Small intestine (tissue), 7 donors: ENCODE measurements around the gene AP1M2. TPM values are rescaled to one million over a fixed set of nuclear protein-coding genes. Genes with fewer than 3 reads are reported as not detected.
"Not testable (repeated sequence)": the region's sequence is repeated elsewhere in the genome, so short reads cannot be mapped to it uniquely, and the experiment has no call there.

Experiments used
- DNase-seq, 2 donors: peaks; one replicate each; pipeline versions ENCODE4 v3.0.0 to v3.0.0-alpha.2; 2013
- FAIRE-seq: peaks from 2 replicates; lab custom pipeline; 2012; peaks lifted over from hg19 to GRCh38; lab: Jason Lieb, UNC
- H3K27ac ChIP-seq, 3 donors: one replicate each; pipeline ENCODE4 v1.5.1; 2013; ENCODE audit warnings: low read length in 2 of 3, mild to moderate bottlenecking in 2 of 3, control low read depth in 1 of 3, inconsistent platforms in 1 of 3, low read depth in 1 of 3, moderate library complexity in 1 of 3
- H3K27me3 ChIP-seq, 3 donors: one replicate each; pipeline ENCODE4 v1.6.1; 2013; ENCODE audit warnings: low read length in 3 of 3, inconsistent platforms in 1 of 3; ENCODE audit not compliant: control insufficient read depth in 3 of 3, insufficient read depth in 3 of 3
- H3K36me3 ChIP-seq, 3 donors: one replicate each; pipeline ENCODE4 v1.6.1; 2013; ENCODE audit warnings: low read length in 3 of 3, inconsistent platforms in 1 of 3, low read depth in 1 of 3, mild to moderate bottlenecking in 1 of 3, moderate library complexity in 1 of 3; ENCODE audit not compliant: control insufficient read depth in 3 of 3, insufficient read depth in 2 of 3
- H3K4me1 ChIP-seq, 3 donors: one replicate each; pipeline ENCODE4 v1.6.1; 2013; ENCODE audit warnings: low read length in 2 of 3, inconsistent platforms in 1 of 3, low read depth in 1 of 3, mild to moderate bottlenecking in 1 of 3, moderate library complexity in 1 of 3; ENCODE audit not compliant: control insufficient read depth in 3 of 3, insufficient read depth in 2 of 3
- H3K4me3 ChIP-seq, 3 donors: one replicate each; pipeline ENCODE4 v1.5.1; 2013; ENCODE audit warnings: low read length in 3 of 3, control low read depth in 1 of 3, inconsistent platforms in 1 of 3, low read depth in 1 of 3, mild to moderate bottlenecking in 1 of 3, moderate library complexity in 1 of 3
- H3K9me3 ChIP-seq, 2 donors: one replicate each; pipeline ENCODE4 v1.6.1; 2013; ENCODE audit warnings: low read depth in 1 of 2, low read length in 1 of 2; ENCODE audit not compliant: control insufficient read depth in 2 of 2, insufficient read depth in 1 of 2
- WGBS, 3 donors: extraction: QIAGEN DNeasy Blood & Tissue Kit; methylation state at CpG; one replicate each; pipeline ENCODE4 v1.1.7; 2013; 5-methylcytosine and 5-hydroxymethylcytosine counted together
- polyA plus RNA-seq, 4 donors: library from polyadenylated mRNA; stranded (reverse) in 3 of 4; unstranded in 1 of 4; fragments of 200-250 nt in 3 of 4; fragments of 120-200 nt in 1 of 4; gene quantifications; one replicate each; pipeline versions ENCODE4 v1.2.1 to v1.2.3, GENCODE V29; 2013
- donor health status: healthy with polysubstance abuse.
- donor health status: control.
- donor health status: control.
- donor health status: Bipolar disorder and iron deficiency.
- donor health status: healthy.

Gene AP1M2
- polyA plus RNA-seq, 4 donors = 85.5 to 238 (median 99.7) TPM

DNA sequence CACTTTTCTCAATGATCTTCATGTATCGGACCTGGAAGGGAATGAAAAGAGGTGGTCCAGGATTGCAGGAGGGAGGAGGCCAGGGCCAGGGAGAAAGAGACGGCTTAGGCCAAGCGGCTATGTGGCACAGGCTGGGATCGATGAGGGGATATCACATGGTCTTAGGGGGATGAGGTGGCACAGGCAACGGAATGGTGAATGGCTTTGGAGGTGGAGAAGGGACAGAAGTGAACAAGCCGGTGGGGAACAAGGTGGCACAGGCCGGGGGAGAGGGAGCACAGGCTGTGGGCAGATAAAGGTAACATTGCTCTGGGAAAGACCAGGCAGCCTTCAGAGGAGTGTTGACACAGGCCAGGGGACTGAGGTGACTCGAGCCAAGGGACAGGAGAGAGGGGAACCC, 12.7 kb downstream of the AP1M2 start:
- peaks cover 0 to 47% (median 0%) of the 10 kb centered on the region in 3 donors for H3K36me3 ChIP-seq
- WGBS, 3 donors = 83 to 91% (median 84%) methylated on average over 8 of the region's 8 CpGs
- peaks cover 0 to 3% (median under 1%) of the 10 kb centered on the region in 3 donors for H3K4me1 ChIP-seq
- no peaks in the 10 kb centered on the region for H3K27me3 ChIP-seq
- H3K27ac ChIP-seq = no peak overlapping the region
- no peaks in the 10 kb centered on the region for H3K9me3 ChIP-seq
- H3K4me3 ChIP-seq = no peak overlapping the region
- FAIRE-seq (no peak), DNase-seq (no peak)

- FAIRE-seq, H3K4me1 ChIP-seq, H3K27ac ChIP-seq, H3K4me3 ChIP-seq, DNase-seq, H3K9me3 ChIP-seq, H3K27me3 ChIP-seq: not testable (repeated sequence)
- H3K36me3 ChIP-seq = peaks cover 0 to 40% (median 0%) of the 10 kb centered on the region in 3 donors
- 89% methylated on average over 6 of the region's 6 CpGs for WGBS, 3 donors
These were observed 13.3 kb downstream of the AP1M2 start for GRCh38 chr19:10573793-10574192.

DNA sequence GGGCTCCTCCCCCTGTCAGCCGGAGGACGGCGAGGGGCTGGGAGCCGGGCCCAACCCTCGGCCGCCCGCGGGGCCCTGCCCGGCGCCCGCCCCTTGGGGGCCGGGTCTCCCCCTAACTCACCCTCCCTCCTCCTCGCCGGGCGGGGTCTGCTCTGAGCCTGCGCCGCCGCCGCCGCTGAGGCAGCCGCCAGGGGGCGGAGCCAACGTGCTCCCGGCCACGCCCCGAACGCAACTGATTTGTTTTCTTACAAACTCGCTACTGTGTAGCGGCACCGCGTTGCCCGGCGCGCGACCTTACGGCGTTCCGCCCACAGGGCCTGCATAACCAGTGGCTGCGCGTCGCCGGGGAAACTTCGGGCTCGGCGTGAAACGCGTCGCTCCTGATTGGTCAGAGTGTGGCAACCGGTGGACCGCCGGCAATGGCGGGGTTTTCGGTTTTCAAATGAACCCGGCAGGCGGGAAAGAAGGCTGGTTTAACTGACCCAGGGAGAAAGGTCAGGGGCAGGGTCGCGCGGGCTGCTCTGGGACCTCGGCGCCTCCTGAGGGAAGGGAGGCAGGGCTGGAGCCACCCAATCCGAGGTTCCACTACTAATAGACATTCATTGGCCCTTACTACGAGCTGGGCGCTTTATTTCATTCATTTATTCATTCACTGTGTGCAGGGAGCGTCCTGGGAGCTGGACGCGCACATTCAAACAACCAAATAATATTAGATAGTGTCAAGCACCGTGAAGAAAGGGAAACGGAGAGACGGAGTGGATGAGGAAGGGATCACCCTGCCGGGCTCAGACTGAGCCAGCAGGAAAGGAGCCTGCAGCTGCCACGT, 18.1 kb downstream of the AP1M2 start, which contains the start of gene CDKN2D:
Gene CDKN2D (minus strand): TSS at position 154 of the 826 bp plus-strand sequence. CDS start 326 bp downstream, outside the sequence.
- Histone ChIP-seq H3K9me3 (no peaks in the 10 kb centered on the region), H3K4me1 (peaks cover 2 to 29% (median 5%) of the 10 kb centered on the region in 3 donors), H3K27ac (peak within 1 kb of the TSS; percentile 62 to 87 (median 80)), H3K36me3 (peaks cover 0 to 17% (median 0%) of the 10 kb centered on the region in 3 donors), H3K4me3 (peak within 1 kb of the TSS; percentile 58 to 69 (median 60)), H3K27me3 (no peaks in the 10 kb centered on the region)
- no peak for FAIRE-seq
- WGBS, 3 donors = 0 to 1% (median 0%) methylated on average over 47 to 71 of the region's 71 CpGs
- peak; percentile 99 to 100 for DNase-seq

DNA sequence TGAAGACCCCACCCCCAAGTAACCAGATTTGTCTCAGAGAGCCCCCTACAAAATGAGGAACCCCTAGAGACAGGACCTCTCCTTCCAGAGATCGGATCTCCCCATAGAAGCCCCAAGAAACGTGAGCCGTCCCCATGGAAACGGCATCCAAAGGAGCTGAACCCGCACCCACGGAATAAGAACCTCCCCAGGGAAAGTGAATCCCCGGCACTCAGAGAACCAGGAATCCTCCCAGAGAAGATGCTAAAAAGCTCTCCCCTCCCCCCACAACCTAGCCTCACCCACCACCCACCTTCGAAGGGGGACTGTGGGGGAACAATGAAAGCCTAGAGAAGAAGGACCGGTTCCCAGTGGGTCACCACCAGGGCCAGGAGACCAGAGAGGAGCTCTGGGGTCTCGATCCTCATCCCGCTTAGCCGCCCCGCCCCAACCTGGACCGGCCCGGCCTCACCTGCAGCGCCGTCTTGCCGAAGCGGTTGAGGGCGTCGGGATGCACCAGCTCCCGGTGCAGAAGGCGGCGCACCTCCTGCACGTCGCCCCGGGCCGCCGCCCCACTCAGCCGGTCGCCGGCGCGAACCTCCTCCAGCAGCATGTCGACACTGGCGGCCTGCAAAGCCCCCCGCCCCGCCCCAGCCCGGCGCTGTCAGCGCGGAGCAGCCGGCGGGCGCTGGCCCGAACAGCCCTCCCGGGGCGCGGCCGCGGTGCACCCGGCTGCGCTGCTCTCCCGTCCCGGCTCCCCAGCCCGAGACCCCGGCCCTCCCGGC, 18.9 kb downstream of the AP1M2 start:
- Histone ChIP-seq H3K9me3 (no peaks in the 10 kb centered on the region), H3K4me1 (peaks cover 2 to 29% (median 5%) of the 10 kb centered on the region in 3 donors), H3K36me3 (peaks cover 0 to 15% (median 0%) of the 10 kb centered on the region in 3 donors), H3K27me3 (no peaks in the 10 kb centered on the region), H3K4me3 (peak overlapping the region; percentile 58 to 69 (median 60)), H3K27ac (peak overlapping the region; percentile 62 to 87 (median 80))
- peak in 1 of 2 donors; percentile 54 for DNase-seq
- WGBS, 3 donors = 1% methylated on average over 23 to 58 of the region's 58 CpGs
- FAIRE-seq = no peak

- Histone ChIP-seq H3K36me3 (peaks cover 0 to 17% (median 0%) of the 10 kb centered on the region in 3 donors), H3K9me3 (no peaks in the 10 kb centered on the region), H3K4me3 (peak overlapping the region; percentile 58 to 69 (median 60)), H3K27me3 (no peaks in the 10 kb centered on the region), H3K4me1 (peaks cover 2 to 29% (median 5%) of the 10 kb centered on the region in 3 donors), H3K27ac (peak overlapping the region in 1 of 3 donors; percentile 87)
- FAIRE-seq = no peak
- WGBS, 3 donors = 20 to 34% (median 22%) methylated on average over 5 of the region's 5 CpGs
- DNase-seq = no peak
These were observed 19.5 kb downstream of the AP1M2 start for GRCh38 chr19:10567656-10568055.

GRCh38 chr19:10566658-10567410, 20.3 kb downstream of the AP1M2 start:
- DNase-seq = no peak
- FAIRE-seq = no peak
- H3K27me3 ChIP-seq = no peaks in the 10 kb centered on the region
- peaks cover 0 to 25% (median 0%) of the 10 kb centered on the region in 3 donors for H3K36me3 ChIP-seq
- H3K4me1 ChIP-seq = peaks cover 2 to 29% (median 5%) of the 10 kb centered on the region in 3 donors
- H3K27ac ChIP-seq = peak overlapping the region; percentile 42 to 89 (median 53)
- peak overlapping the region in 1 of 3 donors; percentile 92 for H3K4me3 ChIP-seq
- WGBS, 3 donors = 54 to 63% (median 54%) methylated on average over 19 of the region's 19 CpGs
- no peaks in the 10 kb centered on the region for H3K9me3 ChIP-seq

- DNase-seq = no peak
- H3K4me1 ChIP-seq = peaks cover 2 to 29% (median 5%) of the 10 kb centered on the region in 3 donors
- H3K27me3 ChIP-seq = no peaks in the 10 kb centered on the region
- no peaks in the 10 kb centered on the region for H3K9me3 ChIP-seq
- FAIRE-seq = no peak
- peaks cover 0 to 30% (median 0%) of the 10 kb centered on the region in 3 donors for H3K36me3 ChIP-seq
- WGBS, 3 donors = 6 to 8% (median 7%) methylated on average over 4 of the region's 4 CpGs
- peak overlapping the region; percentile 53 to 89 (median 68) for H3K27ac ChIP-seq
- H3K4me3 ChIP-seq = peak overlapping the region in 2 of 3 donors; percentile 25 to 92
These were observed 20.8 kb downstream of the AP1M2 start for GRCh38 chr19:10566408-10566657.
